ENCODE data around the gene SAPCD2.
"Not testable (repeated sequence)": the region's sequence is repeated elsewhere in the genome, so short reads cannot be mapped to it uniquely, and the experiment has no call there.

Gene SAPCD2

DNA sequence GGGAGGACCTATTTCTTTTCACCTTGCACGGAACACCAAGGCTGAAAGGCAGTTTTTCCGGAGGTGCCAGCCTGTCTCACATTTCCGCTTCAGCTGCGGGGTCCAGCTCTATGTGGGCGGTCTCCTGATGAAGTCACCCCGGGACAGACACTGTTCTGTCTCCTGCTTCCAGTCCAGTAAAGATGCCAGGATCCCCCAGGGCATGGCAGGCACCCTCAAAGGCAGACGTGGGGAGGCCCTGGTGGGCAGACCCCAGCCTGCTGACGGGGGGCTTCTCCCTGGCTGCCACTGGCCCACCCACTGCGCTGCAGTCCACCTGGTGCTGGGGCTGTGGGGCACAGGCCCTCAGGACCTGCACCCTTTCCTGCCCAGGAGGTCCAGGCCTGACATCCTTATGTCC, 7.6 kb downstream of the SAPCD2 start:
- DNase-seq, result not testable (repeated sequence)

DNA sequence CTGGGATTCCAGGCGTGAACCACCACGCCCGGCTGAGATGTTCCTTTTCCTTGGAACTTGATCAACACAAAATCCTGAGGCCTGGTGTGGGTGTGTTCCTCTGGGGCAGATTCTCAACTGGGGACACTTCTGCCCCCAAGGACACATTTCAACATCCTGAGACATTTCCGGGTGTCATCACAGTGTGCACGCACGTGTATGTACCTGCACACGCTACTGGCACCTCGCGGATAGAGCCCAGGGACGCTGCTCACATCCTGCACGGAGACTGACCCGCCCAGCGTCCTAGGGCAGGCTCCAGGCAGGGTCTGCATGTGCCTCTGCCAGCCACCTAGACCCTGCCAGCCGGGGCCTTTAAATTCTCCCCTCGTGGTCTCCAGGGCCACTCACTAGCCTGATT, 8.0 kb downstream of the SAPCD2 start:
- DNase-seq, result no peak

DNA sequence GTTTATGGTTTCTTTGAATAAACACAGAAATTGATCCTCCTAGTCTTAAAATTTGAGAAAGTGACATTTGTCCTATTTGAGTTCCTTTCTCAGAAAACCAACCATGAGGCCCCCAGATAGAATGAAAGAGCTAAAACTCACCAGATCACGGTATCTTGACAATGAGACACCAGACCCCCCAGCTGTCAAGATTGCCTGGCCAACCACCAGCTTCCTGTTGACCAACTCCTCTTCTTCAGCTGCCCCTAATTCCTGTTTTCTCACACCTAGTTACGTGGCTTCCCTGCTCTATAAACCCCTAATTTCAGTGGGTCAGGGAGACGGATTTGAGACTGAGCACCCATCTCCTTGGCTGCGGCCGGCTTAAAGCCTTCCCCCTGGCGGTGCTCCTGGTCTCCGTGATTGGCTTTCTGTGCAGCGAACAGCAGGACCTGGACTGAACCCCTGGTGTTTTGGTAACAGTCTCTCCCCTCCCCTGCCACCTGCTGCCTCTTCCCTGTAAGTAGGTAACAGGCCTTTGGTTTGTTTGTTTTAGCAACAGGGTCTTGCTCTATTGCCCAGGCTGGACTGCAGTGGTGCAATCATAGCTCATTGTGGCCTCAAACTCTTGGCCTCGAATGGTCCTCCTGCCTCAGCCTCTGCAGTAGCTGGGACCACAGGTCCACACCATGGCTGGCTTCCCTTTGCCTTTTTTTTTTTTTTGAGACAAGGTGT, 11.7 kb downstream of the SAPCD2 start:
- DNase-seq, result no peak

DNA sequence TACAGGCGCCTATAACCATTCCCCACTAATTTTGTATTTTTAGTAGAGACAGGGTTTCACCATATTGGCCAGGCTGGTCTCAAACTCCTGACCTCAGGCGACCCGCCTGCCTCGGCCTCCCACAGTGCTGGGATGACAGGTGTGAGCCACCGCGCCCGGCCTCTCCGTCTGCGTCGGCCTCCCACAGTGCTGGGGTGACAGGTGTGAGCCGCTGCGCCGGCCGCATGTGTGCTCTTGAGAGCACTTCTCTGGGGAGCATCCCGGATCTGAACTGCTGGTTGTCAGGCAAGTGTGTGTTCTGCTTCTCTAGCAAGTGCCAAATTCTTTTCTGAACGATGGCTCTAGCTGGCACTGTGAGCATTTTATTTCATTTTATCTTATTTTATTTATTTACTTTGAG, 12.8 kb downstream of the SAPCD2 start:
- no peak for DNase-seq

DNA sequence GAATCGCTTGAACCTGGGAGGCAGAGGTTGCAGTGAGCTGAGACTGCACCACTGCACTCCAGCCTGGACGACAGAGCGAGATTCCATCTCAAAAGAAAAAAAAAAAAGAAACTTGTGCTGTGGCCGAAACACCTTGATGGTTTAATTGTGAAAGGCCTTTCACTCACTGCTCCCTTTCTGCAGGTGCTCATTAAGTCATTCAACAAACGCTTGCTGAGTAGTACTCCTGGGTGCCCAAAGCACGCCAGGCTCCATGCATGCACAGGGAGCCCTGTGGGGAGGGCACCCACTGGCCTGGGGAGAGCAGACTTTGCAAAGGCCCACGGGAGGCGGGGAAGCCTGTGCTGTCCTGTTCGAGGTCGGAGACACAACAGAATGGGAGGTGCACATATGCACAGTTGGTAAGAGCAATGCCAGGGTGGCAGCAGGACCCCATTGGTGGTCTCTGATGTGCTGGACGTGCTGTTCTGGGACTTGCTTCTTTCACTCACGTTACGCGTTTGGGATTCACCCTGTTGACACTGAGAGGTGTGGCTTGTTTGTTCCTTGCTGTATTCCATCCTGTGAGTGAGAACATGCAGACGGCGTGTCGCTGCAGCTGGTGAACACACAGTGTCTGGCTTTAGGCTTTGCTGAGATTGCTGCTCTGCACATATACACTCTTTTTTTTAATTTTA, 13.5 kb downstream of the SAPCD2 start:
- DNase-seq, result no peak

DNA sequence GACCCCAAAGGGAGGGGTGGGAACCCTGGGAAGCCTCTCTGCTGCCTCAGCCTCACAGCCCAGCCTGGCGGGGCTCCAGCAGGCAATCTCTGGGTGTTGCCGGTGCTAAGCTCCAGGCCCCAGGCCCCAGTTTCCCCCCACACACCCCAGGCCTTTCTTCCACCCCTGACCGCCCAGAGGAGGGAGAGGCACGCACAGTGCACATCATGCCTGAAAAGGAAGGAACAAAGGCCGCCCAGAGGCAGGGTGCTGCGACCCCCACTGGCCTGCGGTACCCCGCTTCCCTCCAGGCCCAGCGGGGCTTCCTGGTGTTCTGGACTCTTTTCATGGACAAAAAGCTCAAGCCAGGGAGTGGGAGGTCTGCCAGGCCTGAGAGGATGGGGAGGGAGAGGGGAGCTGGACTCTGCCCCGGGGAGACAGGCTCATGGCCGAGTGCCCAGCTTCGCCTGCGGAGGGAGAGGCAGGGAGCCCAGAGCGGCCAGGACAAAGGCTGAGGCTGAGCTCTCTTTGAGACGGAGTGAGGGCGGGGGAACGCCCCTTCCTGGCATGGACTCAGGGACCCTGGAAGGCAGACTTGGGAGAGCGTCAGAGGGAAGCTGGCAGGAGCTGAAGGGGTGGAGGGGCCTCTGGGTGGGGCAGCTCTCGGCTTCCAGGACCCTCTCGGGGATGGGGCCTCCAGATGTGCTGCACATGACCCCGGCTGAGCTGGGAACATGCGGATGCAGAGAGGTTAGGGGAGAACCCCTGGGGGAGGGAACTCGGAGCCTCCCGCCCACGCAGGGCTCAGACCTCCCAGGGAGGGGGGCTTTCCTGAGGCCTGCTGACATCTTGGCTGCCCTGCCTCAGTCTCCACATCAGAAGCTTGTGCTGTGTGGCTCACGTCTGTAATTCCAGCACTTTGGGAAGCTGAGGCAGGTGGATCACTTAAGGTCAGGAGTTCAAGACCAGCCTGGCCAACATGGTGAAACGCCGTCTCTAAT, 14.7 kb downstream of the SAPCD2 start:
- DNase-seq, result no peak

DNA sequence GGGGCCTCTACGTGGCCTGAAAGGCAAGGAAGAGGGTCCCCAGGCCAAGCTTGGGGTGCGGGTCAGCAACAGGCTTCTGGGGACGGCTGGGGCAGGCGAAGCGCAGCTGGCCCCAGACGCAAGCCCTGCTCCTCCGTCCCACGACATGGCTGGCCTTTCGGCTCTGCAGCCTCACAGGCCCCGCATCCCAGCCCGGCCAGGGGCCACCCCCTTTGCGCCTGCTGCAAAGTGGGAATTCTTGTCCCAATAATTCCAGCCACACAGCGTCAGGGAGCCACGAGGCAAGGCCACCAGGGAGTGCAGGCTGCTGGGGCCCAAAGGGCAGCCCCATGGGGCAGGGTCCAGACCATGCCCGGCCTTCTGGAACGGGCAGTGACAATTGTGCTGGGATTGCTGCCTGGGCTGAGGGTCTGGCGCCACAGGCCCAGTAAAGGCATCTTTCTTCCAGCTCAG, 15.4 kb downstream of the SAPCD2 start:
- no peak for DNase-seq

DNA sequence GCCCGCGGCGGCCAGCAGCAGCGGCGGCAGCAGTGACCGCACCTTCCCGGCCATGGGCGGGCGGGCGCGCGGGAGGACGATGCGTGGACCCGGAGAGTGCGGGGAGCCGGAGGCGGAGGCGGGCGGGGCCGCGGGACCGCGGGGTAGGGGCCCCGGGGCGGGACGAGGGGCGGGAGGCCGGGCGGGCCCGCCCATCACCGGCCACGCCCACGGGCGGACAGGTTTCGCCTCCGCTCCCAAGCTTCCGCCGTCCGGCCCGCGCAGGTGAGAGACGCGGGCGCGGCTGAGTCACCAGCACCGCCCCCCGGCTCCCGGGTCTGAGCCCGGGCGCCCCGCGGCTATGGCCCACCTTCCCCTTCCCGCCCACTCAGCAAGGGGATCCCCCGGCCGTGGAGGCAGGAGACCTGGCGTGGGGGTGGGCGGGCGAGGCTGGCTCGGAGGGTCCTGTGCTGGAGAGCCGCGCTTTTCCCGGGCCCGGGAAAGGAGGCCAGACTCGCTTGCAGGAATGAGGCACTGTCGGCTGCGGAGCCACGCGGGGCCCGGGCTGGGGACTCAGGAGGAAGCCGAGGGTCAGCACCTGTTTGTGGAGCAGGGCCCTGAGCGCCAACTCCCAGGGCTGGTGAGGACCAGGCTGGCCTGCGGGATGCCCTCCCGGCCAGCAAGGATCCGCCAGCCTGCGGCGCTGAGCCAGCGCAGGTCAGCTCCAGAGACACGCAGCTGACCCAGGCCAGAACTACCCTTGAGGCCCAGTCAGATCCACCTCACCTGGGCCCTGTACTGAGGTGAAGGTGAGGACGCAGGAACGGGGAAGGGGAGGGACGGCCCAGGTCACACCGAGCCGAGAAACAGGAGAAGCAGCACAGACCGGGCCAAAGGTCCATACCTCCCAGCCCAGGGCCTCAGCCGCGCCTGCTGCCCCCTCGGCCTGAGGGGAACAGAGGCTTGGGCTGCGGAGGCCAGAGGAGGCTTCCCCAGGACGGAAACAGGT, 16.1 kb downstream of the SAPCD2 start, which contains the start of gene ENTPD2:
Gene ENTPD2, minus strand, starts transcription at position 118 of the 988 bp plus-strand sequence. Its CDS starts 64 bp downstream, at position 54.
- DNase-seq, result peak in 1 of 2 experiments; percentile 9

DNA sequence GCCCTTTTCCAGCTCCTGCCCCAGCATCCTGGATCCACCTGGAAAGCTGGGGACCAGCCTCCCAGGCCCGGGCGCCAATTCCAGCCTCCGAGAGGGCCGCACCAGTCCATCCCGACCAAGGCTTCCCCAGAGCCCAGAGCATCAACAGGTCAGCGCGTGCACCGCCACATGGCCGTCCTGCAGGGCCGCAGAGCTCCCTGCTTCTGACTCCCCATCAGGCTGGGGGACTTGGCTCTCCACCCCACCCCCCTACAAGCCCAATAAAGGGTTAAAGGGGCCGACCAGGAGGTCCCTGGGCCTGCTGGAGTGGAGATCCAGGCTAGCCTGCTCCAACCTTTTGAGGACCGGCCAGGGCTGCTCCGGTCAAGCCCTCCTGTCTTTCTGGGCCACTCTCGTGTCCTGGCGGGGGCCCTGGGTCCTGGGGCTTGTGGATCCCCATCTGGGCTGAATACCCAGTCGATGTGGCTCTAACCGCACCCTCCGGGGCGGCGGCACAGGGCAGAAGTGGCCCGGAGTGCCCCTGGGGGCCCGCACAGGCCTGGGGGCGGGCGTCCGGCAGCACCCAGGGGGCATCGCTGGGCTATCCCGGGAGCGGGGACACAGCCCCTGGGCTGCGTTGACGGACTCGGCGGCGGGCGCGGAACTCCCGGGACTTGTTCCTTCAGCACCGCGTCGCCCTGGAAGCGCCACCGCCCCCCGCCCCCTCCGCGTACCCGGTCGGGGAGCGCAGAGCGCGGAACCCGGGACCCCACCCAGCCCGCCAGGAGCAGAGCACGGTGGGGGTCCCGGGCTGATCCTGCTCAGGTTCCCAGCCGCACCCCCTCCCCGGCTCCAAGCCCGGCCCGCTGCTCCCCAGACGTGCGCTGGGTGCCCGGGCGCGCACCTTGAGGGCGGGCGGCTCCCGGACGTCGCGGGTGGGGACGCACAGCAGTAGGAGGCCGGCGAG, 17.1 kb downstream of the SAPCD2 start:
- no peak for DNase-seq

DNA sequence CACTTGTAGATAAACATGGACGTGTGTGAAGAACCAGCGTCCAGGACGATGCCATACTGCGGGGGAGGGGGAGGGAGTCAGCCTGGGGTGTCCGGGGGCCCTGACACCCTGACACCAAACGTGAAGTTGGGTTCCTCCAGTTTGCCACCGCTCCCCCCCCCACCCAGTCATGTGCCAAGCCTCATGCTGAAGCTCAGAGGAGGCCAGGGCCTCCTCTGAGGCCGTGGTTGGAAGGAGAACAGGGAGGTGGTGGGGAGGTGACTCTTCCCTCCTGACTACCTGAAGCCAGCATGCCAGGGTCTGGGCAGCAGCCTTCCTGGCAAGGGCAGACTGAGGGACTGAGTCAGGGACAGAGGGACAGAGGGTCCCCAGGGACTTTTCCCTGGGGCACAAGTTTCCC, 18.1 kb downstream of the SAPCD2 start:
- no peak for DNase-seq

DNA sequence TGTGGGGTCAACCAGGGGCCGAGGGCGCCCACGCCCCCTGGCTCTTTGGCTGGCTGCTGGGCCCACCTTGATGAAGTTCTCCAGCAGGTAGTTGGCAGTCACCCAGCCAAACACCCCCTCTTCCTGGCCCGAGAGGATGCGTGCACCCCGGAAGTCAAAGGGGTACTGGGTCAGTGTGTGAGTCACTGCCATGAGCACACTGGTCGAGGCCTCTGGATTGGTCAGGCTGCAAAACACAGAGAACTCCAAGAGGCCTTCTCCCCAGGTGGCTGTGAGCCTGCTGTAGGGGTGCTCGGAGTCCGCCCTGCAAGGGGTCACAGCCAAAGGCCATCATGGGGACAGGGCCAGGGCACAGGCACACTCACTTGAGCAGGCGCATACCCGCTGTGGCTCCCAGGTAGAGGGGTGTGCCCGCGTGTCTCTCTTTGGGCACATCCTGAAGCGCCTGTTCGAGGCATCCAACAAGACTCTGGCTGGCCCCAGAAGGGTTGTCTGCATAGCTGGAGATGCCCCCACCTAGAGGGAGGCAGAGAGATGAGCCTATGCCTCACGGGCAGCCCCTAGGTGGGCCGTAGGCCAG, 19.1 kb downstream of the SAPCD2 start:
- DNase-seq, result no peak

DNA sequence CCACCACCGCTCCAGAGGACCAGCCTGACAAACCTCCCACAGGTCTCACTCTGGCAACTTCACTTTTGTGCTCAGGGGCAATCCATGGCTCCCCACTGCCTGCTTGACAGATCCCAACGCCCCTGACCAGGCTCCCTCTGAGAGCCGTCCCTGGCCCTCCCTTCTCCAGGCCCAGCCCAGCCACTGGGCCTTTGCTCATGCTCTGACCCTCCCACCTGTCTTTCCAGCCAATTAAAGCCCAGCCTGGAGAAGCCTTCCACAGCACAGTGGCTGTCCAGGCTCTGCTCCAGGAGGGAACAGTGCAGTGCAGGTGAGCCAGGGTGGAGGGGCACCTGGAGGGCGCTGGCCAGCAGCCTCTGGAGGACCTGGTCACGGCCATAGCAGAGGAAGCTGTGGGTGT, 19.8 kb downstream of the SAPCD2 start:
- no peak for DNase-seq

DNA sequence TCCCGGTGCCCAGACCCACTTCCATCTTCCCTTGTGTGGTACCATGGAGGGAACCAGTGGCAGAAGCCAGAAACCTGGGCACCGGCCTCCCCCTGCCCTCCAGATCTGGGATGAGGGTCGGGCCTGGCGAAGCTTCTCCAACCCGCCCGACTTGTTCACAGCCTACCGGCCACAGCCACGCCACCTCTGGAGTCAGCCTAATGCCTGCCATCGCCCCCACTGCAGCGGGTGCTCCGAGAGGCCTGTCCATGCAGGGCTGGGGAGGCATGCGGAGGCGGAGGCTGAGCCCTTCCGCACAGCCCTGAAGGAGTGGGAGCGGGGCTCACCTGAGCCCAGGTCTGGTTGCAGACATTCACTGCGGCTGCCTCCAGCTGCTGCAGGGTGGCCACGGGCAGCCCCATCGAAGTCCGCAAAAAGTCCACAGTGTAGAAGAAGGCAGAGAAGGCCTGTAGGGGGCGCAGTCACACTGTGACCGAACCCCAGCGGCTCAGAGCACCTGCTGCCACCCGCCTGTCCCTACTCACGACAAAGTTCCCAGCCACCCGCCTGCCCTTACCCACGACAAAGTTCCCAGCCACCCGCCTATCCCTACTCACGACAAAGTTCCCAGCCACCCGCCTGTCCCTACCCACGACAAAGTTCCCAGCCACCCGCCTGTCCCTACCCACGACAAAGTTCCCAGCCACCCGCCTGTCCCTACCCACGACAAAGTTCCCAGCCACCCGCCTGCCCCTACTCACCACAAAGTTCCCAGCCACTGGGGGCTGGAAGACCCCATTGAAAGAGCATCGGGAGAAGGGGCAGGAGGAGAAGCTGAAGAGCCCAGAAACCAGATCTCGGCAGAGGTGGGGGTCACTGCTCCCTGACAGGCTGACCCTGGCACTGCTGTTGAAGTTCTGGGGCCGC, 20.6 kb downstream of the SAPCD2 start:
- DNase-seq, result peak; percentile 26 to 67

DNA sequence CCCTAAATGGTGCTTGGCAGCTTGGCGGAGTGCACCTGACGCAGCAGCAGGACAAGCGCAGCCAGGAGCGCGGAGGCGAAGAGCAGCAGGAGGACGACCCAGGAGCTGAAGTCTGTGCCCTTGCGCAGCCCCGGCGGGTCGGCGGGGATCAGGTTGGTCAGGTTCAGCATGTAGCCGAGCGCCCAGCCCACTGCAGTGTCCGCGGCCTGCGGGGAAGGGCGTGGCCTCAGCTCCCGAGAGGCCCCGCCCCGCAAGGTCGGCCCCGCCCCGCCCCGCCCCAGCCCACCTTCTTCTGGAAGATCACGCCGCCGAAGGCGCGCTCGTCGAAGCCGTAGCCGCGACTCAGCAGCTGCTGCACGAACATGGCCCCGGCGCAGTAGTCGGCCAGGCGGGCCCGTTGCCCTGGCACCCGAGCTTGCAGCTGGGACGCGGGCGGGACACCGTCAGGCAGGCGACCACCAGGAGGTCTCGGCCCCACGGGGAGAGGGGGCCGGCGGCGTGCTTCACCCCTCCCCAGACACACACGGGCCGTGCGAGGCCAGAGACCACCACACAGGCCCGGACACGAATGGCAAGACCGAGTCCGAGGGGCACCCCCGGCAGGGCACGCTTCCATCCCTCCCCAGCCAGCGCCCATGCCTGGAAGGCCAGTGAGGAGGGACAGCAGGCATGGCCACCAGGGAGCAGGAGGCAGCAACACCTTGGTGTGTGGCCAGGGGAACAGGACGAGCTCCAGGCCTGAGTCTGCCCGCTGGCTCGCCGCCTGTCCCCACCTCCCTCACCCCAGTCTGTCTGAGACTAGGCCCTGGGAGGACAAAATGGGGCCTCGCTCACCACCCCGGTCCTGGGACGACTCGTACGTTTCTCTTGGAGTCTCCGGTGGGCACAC, 21.5 kb downstream of the SAPCD2 start:
- no peak for DNase-seq

DNA sequence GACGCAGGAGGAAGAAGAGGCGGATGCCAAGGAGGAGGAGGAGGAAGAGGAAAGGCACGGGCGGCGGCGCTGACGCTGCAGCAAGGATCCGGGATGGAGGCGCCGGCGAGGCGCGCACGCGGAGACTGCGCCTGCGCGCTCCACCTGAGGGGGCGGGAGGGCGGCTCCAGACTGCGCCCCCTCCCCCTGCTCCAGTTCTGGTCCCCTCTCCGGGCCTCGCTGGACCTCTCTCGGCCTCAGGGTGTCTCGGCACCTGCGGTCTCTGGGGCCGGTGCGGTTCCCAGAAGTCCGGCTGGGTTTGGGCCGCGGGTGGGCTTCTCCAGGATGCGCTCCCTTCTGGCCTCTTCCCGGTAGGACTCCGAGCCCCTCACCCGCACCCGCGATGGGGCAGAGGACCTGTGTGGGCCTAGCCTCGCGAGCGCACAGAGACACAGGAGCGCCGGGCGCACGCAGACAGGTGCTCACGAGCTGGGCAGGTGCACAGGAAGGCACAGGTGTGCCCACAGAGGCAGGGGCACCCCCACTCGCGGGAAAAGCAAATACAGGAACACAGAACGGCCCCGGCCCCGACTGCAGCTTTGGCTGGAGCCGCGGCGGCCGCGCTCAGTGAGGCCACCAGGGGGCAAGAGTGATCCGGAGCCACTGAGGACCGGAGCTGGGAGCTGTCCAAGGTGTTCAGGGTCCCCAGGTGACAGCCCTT, 24.1 kb downstream of the SAPCD2 start, which contains the start of gene NPDC1:
Gene NPDC1, minus strand, starts transcription at position 90 of the 700 bp plus-strand sequence. CDS start 188 bp downstream, outside the sequence.
- peak; percentile 56 to 71 for DNase-seq

DNA sequence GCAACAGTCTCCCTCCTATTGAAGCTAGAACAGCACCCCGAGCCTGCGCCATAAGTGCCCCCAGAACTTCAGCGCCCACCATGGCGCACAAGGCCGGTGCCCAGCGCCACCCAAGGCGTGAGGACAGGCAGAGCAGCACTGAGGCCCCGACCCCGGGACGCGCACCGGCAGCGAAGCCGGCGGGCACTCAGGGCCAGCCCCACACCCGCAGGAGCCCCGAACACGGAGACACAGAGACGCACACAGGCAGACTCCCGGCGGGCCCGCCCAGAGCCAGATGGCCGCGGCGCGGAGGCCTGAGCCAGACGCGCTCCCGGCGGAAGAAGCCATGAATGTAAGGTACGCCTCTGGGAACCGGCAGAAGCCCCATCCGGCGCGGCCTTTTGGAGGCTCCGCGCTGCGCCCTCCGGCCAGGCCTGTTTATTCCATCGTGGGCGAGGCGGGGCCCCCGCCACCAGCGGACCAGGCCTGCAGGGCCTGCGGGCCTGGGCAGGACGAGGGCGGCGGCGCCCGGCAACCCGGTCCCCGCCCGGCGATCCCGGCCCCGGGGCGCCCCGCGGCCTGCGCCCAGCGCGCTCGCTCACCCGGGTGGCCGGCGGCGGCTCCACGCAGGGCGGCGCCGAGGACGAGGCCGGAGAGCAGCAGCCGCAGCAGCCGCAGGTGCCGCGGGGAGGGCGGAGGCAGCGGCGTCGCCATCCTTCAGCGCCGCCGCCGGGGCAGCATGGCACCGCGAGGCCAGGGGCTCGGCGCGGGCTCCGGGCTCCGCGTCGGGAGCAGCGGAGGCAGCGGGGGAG, 24.9 kb downstream of the SAPCD2 start:
- no peak for DNase-seq
